K562 (cell line): ENCODE measurements around the gene PYROXD2. TPM values are rescaled to one million over a fixed set of nuclear protein-coding genes. Genes with fewer than 3 reads are reported as not detected.

ENCODE experiments used
- ATAC-seq: fragments of 200-7000 bp; cut with Tn5 transposase; 3 replicates; pipeline ENCODE4 v1.9.1; 2020; ENCODE audit warnings: moderate library complexity
- BruUV-seq: library from RNA; stranded (reverse); fragments of 400-500 nt; replicated peaks from 2 replicates; lab custom pipeline; 2021; lab: Mats Ljungman, UMichigan
- CTCF ChIA-PET: fragments of 300-600 bp; formaldehyde crosslinking; extraction: SDS; loops from one replicate; lab custom pipeline; 2021; ENCODE audit warnings: low intra/inter-chr PET ratio; lab: Yijun Ruan, JAX
- POLR2A ChIA-PET: fragments of 300-600, 350-650 bp; sonication (Branson Sonifier 250); formaldehyde crosslinking; extraction: SDS; loops from one replicate; lab custom pipeline; 2021; ENCODE audit warnings: antibody characterized with exemption, inconsistent platforms; lab: Yijun Ruan, JAX
- DNase-seq, 4 experiments: peaks; one replicate each; pipeline versions ENCODE4 v3.0.0 to v3.0.0-alpha.2; 2011 to 2018; ENCODE audit warnings: low spot score in 3 of 4, mixed read lengths in 3 of 4; ENCODE audit errors: extremely low read depth in 1 of 4
- FAIRE-seq: peaks from 2 replicates; lab custom pipeline; 2011; peaks lifted over from hg19 to GRCh38; lab: Jason Lieb, UNC
- H2AFZ ChIP-seq: 2 replicates; pipeline ENCODE4 v1.6.0; 2011; ENCODE audit warnings: low read depth, low read length, control low read depth, inconsistent platforms
- H3K27ac ChIP-seq: fragments of 200-600 bp; 3 replicates; pipeline ENCODE4 v1.8.0; 2011; ENCODE audit warnings: low read depth, mild to moderate bottlenecking, control low read depth, inconsistent platforms, low read length, moderate library complexity, mixed read lengths; ENCODE audit errors: extremely low read depth
- H3K27me3 ChIP-seq, 2 experiments: fragments of 300-600 bp in 1 of 2; 2 replicates in 1 of 2; 3 replicates in 1 of 2; pipeline versions ENCODE4 v1.6.0 to v1.8.0; 2011; ENCODE audit warnings: inconsistent platforms in 2 of 2, low read length in 2 of 2, mild to moderate bottlenecking in 1 of 2, mixed read lengths in 1 of 2, moderate library complexity in 1 of 2; ENCODE audit not compliant: control insufficient read depth in 2 of 2, insufficient read depth in 2 of 2
- H3K36me3 ChIP-seq: fragments of 300-600 bp; 3 replicates; pipeline ENCODE4 v1.8.0; 2011; ENCODE audit warnings: mild to moderate bottlenecking, low read length, inconsistent platforms; ENCODE audit not compliant: control insufficient read depth, insufficient read depth
- H3K4me1 ChIP-seq, 2 experiments: fragments of 200-600 bp in 1 of 2; replicated peaks in 1 of 2; 2 replicates in 1 of 2; 3 replicates in 1 of 2; pipeline versions ENCODE4 v1.5.1 to v1.8.0; 2011; ENCODE audit warnings: inconsistent platforms in 2 of 2, low read length in 2 of 2, mild to moderate bottlenecking in 1 of 2, mixed read lengths in 1 of 2, moderate library complexity in 1 of 2; ENCODE audit not compliant: control insufficient read depth in 2 of 2, insufficient read depth in 2 of 2
- H3K4me2 ChIP-seq: 2 replicates; pipeline ENCODE4 v1.6.1; 2011; ENCODE audit warnings: low read length, control low read depth, inconsistent platforms, mixed read lengths; ENCODE audit not compliant: insufficient read depth
- H3K4me3 ChIP-seq: fragments of 200-600 bp; sonication (generic), shearing (Covaris generic); 2 replicates; pipeline ENCODE4 v1.5.1; 2016; ENCODE audit warnings: control low read depth, inconsistent platforms
- H3K79me2 ChIP-seq: fragments of 200-600 bp; 3 replicates; pipeline ENCODE4 v1.8.0; 2011; ENCODE audit warnings: low read length, inconsistent platforms; ENCODE audit not compliant: control insufficient read depth, insufficient read depth
- H3K9ac ChIP-seq, 2 experiments: 2 replicates each; pipeline versions ENCODE4 v1.6.0 to v1.6.1; 2011; ENCODE audit warnings: low read depth in 2 of 2, low read length in 2 of 2, control low read depth in 1 of 2, inconsistent platforms in 1 of 2, mild to moderate bottlenecking in 1 of 2, mixed read lengths in 1 of 2; ENCODE audit not compliant: insufficient read depth in 1 of 2
- H3K9me1 ChIP-seq: one replicate; pipeline ENCODE4 v1.6.0; 2011; ENCODE audit warnings: inconsistent platforms, mild to moderate bottlenecking, low read length, moderate library complexity; ENCODE audit not compliant: control insufficient read depth, insufficient read depth
- H3K9me3 ChIP-seq: replicated peaks from 2 replicates; pipeline ENCODE4 v1.5.1; 2011; ENCODE audit warnings: low read depth, low read length, inconsistent platforms; ENCODE audit not compliant: control insufficient read depth, insufficient read depth
- H4K20me1 ChIP-seq: replicated peaks from 2 replicates; pipeline ENCODE4 v1.6.1; 2011; ENCODE audit warnings: low read length, inconsistent platforms, mixed read lengths; ENCODE audit not compliant: control insufficient read depth, insufficient read depth
- FOSL1 ChIP-seq: fragments of 200-800 bp; sonication (Bioruptor generic); conservative IDR thresholded peaks from 2 replicates; pipeline ENCODE4 v1.6.1; 2016; ENCODE audit warnings: missing genetic modification characterization, missing compliant biosample characterization
- KDM5B ChIP-seq: fragments of 200-600 bp; sonication (generic); IDR thresholded peaks from 2 replicates; pipeline ENCODE4 v1.6.1; 2012; ENCODE audit warnings: low read depth, mild to moderate bottlenecking, moderate library complexity, low read length, control low read depth, inconsistent platforms; ENCODE audit not compliant: insufficient replicate concordance
- ZNF445 ChIP-seq: fragments of 250-450 bp; sonication (Bioruptor Pico); IDR thresholded peaks from 2 replicates; pipeline ENCODE4 v1.4.0; 2020; ENCODE audit warnings: low read depth, mild to moderate bottlenecking, moderate library complexity
- whole genome bisulfite sequencing: fragments of 100-300 bp; shearing (Covaris generic); methylation state at CpG from one replicate; pipeline ENCODE4 v1.1.6; 2016; ENCODE audit warnings: low coverage, mixed read lengths; ENCODE audit not compliant: insufficient coverage; ENCODE audit errors: missing lambda C conversion rate; 5-methylcytosine and 5-hydroxymethylcytosine counted together
- in situ Hi-C: fragments of 300-500 bp; cut with MboI; formaldehyde crosslinking; loops from 4 replicates; pipeline ENCODE4 v1.15.0; 2018; ENCODE audit warnings: inconsistent platforms, mixed read lengths
- intact Hi-C: fragments of 100-400 bp; cut with micrococcal nuclease; formaldehyde crosslinking; loops from 2 replicates; pipeline ENCODE4 v1.14.2; 2022
- polyA plus RNA-seq, 8 experiments: library from polyadenylated mRNA; depleted of rRNA in 4 of 8; stranded (reverse) in 5 of 8; unstranded in 3 of 8; fragments of >200 nt; fragmentation: Nextera tagmentation in 2 of 8; fragmentation: Illumina TruSeq in 1 of 8; extraction: Ambion mirVana in 2 of 8; extraction: Trizol in 1 of 8; gene quantifications; 2 replicates each; pipeline versions ENCODE4 v1.2.1 to v1.2.3, GENCODE V29; 2011 to 2014; ENCODE audit warnings: inconsistent platforms in 1 of 8, missing spikeins in 1 of 8
- total RNA-seq, 7 experiments: library from RNA; depleted of rRNA in 6 of 7; stranded (reverse); fragments of >200 nt in 6 of 7; fragmentation: Illumina TruSeq in 2 of 7; extraction: Trizol in 2 of 7; gene quantifications; 2 replicates each; pipeline versions ENCODE4 v1.2.1 to v1.2.3, GENCODE V29; 2011 to 2021; ENCODE audit warnings: low replicate concordance in 1 of 7
- TF ChIP-seq, protein P1 (sequence below): fragments of 200-600 bp; sonication (generic); IDR thresholded peaks from one replicate; pipeline ENCODE4 v1.6.1; 2012; ENCODE audit warnings: mild to moderate bottlenecking, low read depth, low read length, inconsistent platforms

PYROXD2 gene
- total and polyA plus RNA-seq, 9 of the 15 experiments (the other 6 are each of a cell fraction or from before 2014, with no cell fraction given): 0.14 to 1.4 (median 0.58) TPM

DNA sequence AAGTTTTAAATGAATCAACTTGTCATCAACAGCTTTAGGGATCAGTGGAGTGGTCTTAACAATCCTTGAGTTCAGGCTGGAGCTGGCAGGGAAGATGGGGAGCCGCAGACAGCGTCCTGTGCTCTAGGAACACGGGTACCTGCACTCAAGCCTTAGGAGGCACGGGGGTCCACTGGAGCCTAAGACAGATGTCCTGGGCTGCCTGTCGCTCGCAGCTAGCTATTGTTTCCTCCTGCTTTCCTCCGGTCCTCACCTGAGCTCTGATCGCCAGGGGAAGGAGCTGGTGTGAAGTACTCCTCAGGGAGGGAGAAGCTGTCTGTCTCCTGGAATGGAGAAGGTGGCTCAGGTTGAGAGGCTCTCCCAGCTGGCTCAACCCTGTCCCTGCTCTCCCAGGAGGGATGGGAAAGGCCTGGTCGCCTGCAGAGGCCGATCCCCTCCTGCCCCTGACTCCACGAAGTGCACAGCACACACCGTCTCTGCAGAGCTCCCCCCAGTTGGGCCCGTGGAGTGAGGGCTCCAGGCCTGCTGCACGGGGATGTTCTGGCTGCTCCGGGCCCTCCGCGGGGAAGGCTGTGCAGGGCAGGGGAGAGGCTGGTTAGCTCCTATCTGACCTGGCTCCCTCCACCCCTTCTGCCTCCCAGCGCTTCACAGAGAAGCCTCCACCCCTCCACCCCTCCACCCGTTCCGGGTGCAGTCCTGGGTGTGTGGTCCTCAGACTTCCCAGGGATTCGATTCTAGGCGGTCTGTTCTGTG is 14.5 kb upstream of the PYROXD2 start:
- ATAC-seq (no peak), FAIRE-seq (no peak), DNase-seq (no peak)
- H3K79me2 ChIP-seq: no peaks in the 10 kb centered on the region
- H3K27me3 ChIP-seq: no peaks in the 10 kb centered on the region
- H3K9ac ChIP-seq: no peak overlapping the region
- H3K27ac ChIP-seq: no peak overlapping the region
- BruUV-seq: no TSS peak
- intact Hi-C loops (loop anchor here (5.0 kb wide), 1 partner anchor 233 kb away; no protein-coding TSS in a partner anchor), in situ Hi-C loops (loop anchor here (10.0 kb wide), 1 partner anchor 235 kb away; no protein-coding TSS in a partner anchor)
- peaks cover 0 to 9% of the 10 kb centered on the region in 2 experiments; a peak in 1 of 5 replicates for H3K4me1 ChIP-seq
- ChIA-PET POLR2A (interaction anchor here (1.1 kb wide), 1 partner anchor 37 kb away, joined by 4 read pairs; no protein-coding TSS in a partner anchor), CTCF (no interaction called here)
- H3K4me3 ChIP-seq: no peak overlapping the region
- no peaks in the 10 kb centered on the region for H3K9me3 ChIP-seq
- H3K36me3 ChIP-seq: peaks cover 61% of the 10 kb centered on the region; the same call in 2 of the 3 replicates
- H3K4me2 ChIP-seq: no peak overlapping the region
- 97% methylated on average over 13 of the region's 22 CpGs for WGBS
- no peaks in the 10 kb centered on the region for H4K20me1 ChIP-seq
- no peaks in the 10 kb centered on the region for H3K9me1 ChIP-seq
- H2AFZ ChIP-seq: no peak overlapping the region
- TF ChIP-seq, protein P1, sequence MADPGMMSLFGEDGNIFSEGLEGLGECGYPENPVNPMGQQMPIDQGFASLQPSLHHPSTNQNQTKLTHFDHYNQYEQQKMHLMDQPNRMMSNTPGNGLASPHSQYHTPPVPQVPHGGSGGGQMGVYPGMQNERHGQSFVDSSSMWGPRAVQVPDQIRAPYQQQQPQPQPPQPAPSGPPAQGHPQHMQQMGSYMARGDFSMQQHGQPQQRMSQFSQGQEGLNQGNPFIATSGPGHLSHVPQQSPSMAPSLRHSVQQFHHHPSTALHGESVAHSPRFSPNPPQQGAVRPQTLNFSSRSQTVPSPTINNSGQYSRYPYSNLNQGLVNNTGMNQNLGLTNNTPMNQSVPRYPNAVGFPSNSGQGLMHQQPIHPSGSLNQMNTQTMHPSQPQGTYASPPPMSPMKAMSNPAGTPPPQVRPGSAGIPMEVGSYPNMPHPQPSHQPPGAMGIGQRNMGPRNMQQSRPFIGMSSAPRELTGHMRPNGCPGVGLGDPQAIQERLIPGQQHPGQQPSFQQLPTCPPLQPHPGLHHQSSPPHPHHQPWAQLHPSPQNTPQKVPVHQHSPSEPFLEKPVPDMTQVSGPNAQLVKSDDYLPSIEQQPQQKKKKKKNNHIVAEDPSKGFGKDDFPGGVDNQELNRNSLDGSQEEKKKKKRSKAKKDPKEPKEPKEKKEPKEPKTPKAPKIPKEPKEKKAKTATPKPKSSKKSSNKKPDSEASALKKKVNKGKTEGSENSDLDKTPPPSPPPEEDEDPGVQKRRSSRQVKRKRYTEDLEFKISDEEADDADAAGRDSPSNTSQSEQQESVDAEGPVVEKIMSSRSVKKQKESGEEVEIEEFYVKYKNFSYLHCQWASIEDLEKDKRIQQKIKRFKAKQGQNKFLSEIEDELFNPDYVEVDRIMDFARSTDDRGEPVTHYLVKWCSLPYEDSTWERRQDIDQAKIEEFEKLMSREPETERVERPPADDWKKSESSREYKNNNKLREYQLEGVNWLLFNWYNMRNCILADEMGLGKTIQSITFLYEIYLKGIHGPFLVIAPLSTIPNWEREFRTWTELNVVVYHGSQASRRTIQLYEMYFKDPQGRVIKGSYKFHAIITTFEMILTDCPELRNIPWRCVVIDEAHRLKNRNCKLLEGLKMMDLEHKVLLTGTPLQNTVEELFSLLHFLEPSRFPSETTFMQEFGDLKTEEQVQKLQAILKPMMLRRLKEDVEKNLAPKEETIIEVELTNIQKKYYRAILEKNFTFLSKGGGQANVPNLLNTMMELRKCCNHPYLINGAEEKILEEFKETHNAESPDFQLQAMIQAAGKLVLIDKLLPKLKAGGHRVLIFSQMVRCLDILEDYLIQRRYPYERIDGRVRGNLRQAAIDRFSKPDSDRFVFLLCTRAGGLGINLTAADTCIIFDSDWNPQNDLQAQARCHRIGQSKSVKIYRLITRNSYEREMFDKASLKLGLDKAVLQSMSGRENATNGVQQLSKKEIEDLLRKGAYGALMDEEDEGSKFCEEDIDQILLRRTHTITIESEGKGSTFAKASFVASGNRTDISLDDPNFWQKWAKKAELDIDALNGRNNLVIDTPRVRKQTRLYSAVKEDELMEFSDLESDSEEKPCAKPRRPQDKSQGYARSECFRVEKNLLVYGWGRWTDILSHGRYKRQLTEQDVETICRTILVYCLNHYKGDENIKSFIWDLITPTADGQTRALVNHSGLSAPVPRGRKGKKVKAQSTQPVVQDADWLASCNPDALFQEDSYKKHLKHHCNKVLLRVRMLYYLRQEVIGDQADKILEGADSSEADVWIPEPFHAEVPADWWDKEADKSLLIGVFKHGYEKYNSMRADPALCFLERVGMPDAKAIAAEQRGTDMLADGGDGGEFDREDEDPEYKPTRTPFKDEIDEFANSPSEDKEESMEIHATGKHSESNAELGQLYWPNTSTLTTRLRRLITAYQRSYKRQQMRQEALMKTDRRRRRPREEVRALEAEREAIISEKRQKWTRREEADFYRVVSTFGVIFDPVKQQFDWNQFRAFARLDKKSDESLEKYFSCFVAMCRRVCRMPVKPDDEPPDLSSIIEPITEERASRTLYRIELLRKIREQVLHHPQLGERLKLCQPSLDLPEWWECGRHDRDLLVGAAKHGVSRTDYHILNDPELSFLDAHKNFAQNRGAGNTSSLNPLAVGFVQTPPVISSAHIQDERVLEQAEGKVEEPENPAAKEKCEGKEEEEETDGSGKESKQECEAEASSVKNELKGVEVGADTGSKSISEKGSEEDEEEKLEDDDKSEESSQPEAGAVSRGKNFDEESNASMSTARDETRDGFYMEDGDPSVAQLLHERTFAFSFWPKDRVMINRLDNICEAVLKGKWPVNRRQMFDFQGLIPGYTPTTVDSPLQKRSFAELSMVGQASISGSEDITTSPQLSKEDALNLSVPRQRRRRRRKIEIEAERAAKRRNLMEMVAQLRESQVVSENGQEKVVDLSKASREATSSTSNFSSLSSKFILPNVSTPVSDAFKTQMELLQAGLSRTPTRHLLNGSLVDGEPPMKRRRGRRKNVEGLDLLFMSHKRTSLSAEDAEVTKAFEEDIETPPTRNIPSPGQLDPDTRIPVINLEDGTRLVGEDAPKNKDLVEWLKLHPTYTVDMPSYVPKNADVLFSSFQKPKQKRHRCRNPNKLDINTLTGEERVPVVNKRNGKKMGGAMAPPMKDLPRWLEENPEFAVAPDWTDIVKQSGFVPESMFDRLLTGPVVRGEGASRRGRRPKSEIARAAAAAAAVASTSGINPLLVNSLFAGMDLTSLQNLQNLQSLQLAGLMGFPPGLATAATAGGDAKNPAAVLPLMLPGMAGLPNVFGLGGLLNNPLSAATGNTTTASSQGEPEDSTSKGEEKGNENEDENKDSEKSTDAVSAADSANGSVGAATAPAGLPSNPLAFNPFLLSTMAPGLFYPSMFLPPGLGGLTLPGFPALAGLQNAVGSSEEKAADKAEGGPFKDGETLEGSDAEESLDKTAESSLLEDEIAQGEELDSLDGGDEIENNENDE: no peak
- TF ChIP-seq FOSL1 (tag) (no peak), ZNF445 (CRISPR knock-in tag) (no peak), KDM5B (no peak)
